ENCODE data around the gene TAS1R3.

DNA sequence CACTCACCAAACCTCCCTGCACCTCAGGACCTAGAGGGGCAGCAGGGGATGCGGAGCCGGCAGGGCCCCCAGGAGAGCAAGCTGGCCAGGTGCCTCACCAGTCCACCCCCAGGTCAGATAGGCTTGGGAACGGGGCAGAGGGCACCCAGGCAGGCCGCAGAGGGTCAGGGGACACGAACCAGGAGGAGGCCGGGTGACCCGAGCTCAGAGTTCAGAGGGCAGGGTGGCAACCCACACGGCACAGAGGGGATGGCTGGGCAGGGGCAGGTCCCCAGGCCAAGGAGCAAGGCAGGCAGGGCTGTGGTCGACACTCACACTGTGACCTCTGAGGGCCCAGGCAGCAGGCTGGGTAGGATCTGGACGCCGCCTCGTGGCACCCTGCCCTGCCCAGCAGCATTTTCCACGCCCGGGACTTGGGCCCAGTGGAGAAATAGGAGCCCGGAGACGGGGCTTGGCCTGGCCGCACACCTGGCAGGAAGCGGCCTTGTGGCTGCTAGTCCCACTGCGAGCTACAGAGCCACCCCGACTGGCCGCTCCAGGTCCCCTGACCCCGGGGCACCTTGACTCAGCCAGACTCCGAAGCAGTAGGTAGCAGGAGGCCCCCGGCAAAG is 12.8 kb downstream of the TAS1R3 start:
- TF ChIP-seq, protein P1, sequence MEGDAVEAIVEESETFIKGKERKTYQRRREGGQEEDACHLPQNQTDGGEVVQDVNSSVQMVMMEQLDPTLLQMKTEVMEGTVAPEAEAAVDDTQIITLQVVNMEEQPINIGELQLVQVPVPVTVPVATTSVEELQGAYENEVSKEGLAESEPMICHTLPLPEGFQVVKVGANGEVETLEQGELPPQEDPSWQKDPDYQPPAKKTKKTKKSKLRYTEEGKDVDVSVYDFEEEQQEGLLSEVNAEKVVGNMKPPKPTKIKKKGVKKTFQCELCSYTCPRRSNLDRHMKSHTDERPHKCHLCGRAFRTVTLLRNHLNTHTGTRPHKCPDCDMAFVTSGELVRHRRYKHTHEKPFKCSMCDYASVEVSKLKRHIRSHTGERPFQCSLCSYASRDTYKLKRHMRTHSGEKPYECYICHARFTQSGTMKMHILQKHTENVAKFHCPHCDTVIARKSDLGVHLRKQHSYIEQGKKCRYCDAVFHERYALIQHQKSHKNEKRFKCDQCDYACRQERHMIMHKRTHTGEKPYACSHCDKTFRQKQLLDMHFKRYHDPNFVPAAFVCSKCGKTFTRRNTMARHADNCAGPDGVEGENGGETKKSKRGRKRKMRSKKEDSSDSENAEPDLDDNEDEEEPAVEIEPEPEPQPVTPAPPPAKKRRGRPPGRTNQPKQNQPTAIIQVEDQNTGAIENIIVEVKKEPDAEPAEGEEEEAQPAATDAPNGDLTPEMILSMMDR (IDR thresholded peaks at IDR 0.05): no peak
- TF ChIP-seq EZH2phosphoT487 (IDR thresholded peaks at IDR 0.05) (no peak), EZH2 (IDR thresholded peaks at IDR 0.05) (no peak)
